ENCODE results near the gene CYP2B6.

GRCh38 chr19:41000310-41000737 lies 9.2 kb downstream of the CYP2B6 start:
- TF ChIP-seq CREM (IDR thresholded peaks at IDR 0.05; ENCODE audit: low read depth) (no peak), PAX5 (IDR thresholded peaks at IDR 0.05; ENCODE audit: borderline replicate concordance, low read depth, low read length) (no peak), ESRRA (IDR thresholded peaks at IDR 0.05; ENCODE audit: low read length) (no peak), SIN3A (IDR thresholded peaks at IDR 0.05; ENCODE audit: low read depth, low read length) (no peak)
